ENCODE measurements around the gene XXYLT1. TPM values are rescaled to one million over a fixed set of nuclear protein-coding genes. Genes with fewer than 3 reads are reported as not detected.

XXYLT1 gene
- 9.6 to 13.5 TPM (median 12.5 TPM) in 5 replicates for total RNA-seq (2022; extraction: Qiagen RNA extraction; ENCODE audit: low read depth)

GRCh38 chr3:195270817-195271409 lies at the start of gene XXYLT1:
Gene XXYLT1, minus strand, starts transcription at chr3:195271159. Its CDS starts 101 bp downstream, at chr3:195271058.

Other genes with a start within 250 kb of the XXYLT1 start
- 4.9 to 9.0 TPM (median 7.6 TPM) in 5 replicates for gene ACAP2, start 171.9 kb upstream of the XXYLT1 start, total RNA-seq (2022; extraction: Qiagen RNA extraction; ENCODE audit: low read depth)

All from A549 treated with GW870086 at 1 μM for 4 hours (cell line).